GM10248 (cell line): ENCODE data around the gene SH3RF3.

Experiments
- CTCF ChIA-PET: fragments of 300-600 bp; sonication (Branson Sonifier 250); formaldehyde crosslinking; extraction: SDS; loops from one replicate; lab custom pipeline; 2021; ENCODE audit warnings: antibody characterized with exemption; lab: Yijun Ruan, JAX
- POLR2A ChIA-PET: fragments of 350-650 bp; sonication (Branson Sonifier 250); formaldehyde crosslinking; extraction: SDS; loops from one replicate; lab custom pipeline; 2020; ENCODE audit warnings: antibody characterized with exemption; lab: Yijun Ruan, JAX
- DNase-seq: peaks from one replicate; pipeline ENCODE4 v3.0.0; 2012; ENCODE audit errors: extremely low spot score
- TF ChIP-seq, protein P1 (sequence below): IDR thresholded peaks from 2 replicates; pipeline ENCODE4 v1.5.1; 2012; ENCODE audit warnings: mild to moderate bottlenecking, low read depth; ENCODE audit errors: extremely low read depth, missing control alignments, control extremely low read depth

SH3RF3 gene

DNA sequence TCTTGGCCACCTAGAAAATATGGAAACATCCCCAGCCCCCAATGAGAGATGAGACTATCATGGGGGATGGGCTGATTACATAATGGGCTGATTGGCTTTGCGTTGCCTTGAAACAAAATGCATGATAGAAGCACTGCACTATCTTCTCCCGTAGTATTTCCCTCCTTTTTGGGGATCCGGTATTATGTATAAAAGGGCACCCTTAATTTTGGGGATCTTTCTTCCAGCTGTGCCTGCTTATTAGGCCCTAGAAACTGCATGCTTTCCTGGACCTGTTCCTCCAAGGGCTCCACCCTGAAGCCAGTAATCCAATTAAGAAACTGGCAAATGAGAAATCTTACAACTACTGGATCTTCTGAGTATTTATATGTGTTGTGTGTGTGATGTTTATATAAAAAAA is 34.9 kb upstream of the SH3RF3 start:
- TF ChIP-seq, protein P1, sequence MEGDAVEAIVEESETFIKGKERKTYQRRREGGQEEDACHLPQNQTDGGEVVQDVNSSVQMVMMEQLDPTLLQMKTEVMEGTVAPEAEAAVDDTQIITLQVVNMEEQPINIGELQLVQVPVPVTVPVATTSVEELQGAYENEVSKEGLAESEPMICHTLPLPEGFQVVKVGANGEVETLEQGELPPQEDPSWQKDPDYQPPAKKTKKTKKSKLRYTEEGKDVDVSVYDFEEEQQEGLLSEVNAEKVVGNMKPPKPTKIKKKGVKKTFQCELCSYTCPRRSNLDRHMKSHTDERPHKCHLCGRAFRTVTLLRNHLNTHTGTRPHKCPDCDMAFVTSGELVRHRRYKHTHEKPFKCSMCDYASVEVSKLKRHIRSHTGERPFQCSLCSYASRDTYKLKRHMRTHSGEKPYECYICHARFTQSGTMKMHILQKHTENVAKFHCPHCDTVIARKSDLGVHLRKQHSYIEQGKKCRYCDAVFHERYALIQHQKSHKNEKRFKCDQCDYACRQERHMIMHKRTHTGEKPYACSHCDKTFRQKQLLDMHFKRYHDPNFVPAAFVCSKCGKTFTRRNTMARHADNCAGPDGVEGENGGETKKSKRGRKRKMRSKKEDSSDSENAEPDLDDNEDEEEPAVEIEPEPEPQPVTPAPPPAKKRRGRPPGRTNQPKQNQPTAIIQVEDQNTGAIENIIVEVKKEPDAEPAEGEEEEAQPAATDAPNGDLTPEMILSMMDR = no peak
- CTCF ChIA-PET = no interaction called here
- POLR2A ChIA-PET = no interaction called here
- no peak for DNase-seq

DNA sequence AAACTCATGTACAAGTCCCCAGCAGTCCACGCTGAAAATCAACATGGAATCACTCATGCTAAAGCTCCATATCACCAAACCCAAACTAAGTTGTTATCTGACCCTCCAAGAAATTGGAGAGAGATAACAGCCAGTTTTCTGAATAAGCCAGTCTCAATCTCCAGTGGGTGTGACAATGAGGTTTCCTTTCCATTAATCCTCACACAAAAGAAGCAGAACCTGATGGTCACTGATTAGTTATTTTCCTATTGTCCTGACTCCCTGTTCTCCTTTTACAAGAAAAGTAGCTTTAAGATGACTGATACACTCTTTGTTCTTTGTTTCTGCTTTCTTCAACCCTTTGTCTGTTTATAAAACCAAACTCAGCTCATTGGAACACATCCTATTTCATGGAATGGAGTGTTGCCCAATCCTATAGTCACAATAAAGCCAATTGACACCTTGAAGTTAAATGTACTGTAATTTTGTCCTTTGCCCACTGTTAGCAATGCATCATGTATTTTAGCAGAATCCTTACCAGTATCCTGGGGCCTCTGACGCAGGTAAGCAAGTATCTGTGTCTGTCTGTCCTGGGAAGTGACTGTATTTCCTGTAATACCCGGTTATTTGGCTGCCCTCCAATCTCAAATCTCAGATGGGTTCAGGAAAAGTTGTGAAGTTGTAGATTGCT is 30.6 kb upstream of the SH3RF3 start:
- DNase-seq = no peak
- TF ChIP-seq, protein P1 = no peak
- POLR2A ChIA-PET = no interaction called here
- CTCF ChIA-PET = interaction anchor here (1.0 kb wide), 1 partner anchor 8 kb away, joined by 3 read pairs; no protein-coding TSS in a partner anchor

DNA sequence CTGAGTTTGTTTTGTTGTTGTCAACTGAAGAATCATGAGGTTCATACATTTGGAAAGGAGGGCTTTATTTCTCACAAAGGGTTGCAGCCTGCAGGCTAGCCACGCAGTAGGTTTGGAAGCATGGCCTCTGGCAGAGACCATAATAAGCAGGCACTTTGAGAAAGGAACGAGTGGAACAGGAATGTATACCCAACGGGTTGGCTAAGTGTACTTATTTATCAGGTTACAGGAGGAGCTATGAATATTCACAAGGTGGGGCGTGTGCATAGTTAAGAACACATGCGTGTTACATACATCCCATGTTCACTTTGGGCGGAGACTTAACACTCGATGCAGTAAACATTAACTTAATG is 30.1 kb upstream of the SH3RF3 start:
- TF ChIP-seq, protein P1 = no peak
- POLR2A ChIA-PET = no interaction called here
- no peak for DNase-seq
- CTCF ChIA-PET = interaction anchor here (1.0 kb wide), 1 partner anchor 9 kb away, joined by 3 read pairs; no protein-coding TSS in a partner anchor

DNA sequence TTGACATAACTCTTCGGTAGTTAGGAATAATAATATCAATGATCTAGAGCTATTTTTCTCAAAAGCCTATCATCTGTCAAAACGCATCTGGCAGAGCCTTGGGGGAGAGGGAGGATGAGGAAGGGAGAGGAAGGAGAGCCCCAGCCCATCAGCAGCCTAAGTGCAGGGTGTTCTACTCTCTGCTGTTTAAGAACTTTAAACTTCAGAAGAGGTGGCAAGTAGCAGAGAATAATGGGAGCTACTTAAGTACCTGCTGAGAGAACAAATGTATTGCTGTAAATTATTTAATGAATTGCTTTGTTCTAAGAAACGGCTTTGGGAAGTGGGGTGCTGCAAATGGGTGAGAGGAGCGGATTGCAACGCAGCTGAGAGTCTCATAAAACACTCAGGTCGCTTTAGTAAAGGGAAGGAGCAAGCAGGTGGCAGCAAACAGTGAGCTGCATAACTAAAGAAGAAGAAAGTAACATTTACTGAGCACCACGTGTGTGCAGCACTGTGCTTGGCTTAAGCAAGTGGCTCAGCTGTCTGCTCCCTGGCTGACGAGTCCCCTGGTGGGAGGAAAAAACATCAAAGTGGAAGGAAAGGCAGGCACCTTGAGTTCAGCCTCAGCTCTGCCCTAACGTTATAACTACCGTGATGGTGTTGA is 26.3 kb upstream of the SH3RF3 start:
- DNase-seq = no peak
- TF ChIP-seq, protein P1 = no peak
- ChIA-PET CTCF (no interaction called here), POLR2A (no interaction called here)

DNA sequence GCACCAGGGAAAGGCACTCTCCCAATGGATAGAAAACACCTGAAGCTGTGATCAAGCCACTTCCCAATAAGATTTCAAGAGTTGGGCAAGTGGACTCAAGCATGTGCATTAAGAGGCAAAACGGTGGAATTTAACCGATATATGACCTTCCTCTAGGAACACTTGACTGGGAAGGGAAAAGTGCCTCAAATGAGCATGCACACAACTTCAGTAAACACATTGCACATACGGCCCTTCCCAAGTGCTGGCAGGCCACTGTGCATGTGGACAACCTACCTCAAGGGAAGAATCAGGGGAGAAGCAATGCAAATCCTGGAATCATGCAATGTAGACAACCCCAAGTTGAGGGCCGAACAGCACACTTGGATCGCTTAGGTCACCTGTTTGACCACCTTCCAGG is 23.9 kb upstream of the SH3RF3 start:
- ChIA-PET CTCF (no interaction called here), POLR2A (no interaction called here)
- DNase-seq = no peak
- TF ChIP-seq, protein P1 = no peak

DNA sequence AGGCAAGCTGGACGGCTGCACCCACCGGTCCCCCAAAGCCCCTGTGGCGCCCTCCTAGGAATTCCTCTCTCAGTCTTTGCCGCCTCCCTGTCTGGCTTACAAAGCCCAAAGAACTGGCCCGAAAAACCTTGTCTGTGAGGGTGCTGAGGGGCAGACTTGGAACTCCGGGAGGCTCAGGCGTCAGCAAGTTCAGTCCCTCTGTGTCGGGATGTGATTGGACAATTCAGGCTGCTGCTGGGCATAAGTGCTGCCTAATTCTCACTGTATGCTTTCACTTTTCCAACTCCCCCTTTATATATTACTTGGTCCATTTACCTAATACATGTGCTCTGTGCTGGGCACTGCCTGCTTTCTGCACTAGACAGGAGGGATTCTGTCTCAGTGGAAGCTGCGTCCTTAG is 20.3 kb upstream of the SH3RF3 start:
- DNase-seq = no peak
- CTCF ChIA-PET = no interaction called here
- TF ChIP-seq, protein P1 = no peak
- POLR2A ChIA-PET = interaction anchor here (0.6 kb wide), 1 partner anchor 73 kb away, joined by 3 read pairs; no protein-coding TSS in a partner anchor
